LNCAP (cell line): ENCODE results near the gene ANGPTL8.

Source experiments
- TF ChIP-seq, protein P1 (sequence below): fragments of 450-650 bp; IDR thresholded peaks from 2 replicates; pipeline ENCODE4 v1.5.1; 2017; ENCODE audit warnings: mild to moderate bottlenecking

Gene ANGPTL8

DNA sequence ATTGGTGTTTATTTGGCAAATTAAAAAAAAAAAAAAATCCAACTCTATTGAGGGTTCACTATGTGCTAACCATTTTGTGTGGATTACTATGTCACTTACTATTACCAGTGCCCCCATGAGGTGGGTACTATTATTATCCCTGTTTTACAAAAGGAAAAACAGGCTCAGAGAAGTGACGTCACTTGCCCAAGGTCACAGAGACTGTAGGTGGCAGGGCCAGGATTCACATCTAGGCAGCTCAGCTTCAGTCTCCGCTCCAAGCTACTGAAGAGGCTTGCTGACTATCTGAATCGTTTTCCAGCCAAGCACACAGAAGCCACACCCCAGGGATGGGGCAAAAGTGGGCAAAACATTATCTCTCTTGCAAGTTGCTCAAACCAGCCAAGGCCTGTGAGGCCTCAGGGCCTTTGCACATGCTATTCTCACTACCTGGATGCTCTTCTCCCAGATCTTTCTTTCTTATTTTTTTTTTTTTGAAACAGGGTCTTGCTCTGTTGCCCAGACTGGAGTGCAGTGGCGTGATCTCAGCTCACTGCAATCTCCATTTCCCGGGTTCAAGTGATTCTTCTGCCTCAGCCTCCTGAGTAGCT is 4.8 kb upstream of the ANGPTL8 start:
- TF ChIP-seq, protein P1, sequence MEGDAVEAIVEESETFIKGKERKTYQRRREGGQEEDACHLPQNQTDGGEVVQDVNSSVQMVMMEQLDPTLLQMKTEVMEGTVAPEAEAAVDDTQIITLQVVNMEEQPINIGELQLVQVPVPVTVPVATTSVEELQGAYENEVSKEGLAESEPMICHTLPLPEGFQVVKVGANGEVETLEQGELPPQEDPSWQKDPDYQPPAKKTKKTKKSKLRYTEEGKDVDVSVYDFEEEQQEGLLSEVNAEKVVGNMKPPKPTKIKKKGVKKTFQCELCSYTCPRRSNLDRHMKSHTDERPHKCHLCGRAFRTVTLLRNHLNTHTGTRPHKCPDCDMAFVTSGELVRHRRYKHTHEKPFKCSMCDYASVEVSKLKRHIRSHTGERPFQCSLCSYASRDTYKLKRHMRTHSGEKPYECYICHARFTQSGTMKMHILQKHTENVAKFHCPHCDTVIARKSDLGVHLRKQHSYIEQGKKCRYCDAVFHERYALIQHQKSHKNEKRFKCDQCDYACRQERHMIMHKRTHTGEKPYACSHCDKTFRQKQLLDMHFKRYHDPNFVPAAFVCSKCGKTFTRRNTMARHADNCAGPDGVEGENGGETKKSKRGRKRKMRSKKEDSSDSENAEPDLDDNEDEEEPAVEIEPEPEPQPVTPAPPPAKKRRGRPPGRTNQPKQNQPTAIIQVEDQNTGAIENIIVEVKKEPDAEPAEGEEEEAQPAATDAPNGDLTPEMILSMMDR: no peak

DNA sequence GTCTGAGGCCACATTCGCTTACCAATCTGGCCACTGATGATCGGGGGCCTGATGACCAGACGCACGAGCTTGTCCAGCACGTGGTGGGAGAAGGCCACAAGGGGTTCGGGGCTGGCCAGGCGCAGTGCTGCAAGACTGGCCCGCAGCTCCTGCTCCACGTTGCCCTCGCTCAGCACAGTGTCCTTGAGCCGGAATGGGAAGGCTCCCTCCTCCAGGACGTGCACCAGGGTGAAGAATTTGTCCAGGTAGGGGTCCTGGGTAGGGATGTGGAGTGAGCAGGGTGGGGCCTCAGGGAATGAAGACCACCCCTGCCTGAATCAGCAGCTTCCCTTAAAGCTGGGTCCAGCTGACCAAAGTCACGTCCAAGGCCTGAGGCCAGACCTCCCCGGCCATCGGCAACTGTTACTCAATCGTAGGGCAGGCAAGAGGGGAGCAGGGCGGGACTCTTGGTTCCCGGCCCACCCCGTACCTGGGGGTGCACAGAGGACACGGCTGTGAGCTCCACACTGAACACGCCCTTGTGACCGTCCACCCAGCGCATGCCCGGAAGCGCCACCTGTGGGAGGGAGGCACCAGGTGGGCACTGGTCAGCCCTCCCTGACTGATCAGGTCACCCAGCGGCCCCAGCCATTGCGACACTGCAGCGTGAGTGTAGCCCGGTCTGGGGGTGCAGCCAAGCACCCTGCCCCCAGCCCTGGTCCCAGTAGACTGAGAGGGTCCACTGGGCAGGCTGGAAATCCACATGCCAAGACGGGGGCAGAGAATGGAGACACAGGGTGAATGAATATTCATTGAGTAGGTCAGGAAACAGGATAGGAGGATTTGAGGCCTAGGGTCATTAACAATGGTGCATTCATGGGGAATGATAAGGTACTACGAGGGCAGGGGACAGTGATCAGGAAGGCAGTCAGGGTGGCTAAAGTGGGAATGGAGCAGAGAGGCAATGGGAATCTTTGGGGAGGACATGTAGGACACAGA is 2.8 kb upstream of the ANGPTL8 start:
- TF ChIP-seq, protein P1: no peak

DNA sequence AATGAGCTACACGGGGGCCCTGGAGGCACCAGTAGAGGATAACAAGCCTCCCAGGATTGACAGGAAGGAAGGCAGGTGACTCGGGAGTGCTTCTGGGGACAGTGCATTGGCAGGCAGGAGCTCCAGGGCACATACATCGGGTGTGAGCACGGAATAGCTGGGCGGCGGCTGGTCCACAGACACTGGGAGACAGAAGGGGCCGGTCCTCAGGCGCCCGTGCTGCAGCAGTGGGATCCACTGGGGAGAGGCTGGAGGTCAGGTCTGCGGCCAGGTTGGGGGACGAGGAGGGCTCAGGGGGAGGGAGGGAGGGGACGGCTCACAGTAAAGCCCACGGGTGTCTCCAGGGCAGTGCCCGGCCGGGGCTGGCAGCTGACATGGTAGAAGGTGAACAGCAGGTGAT is 2.1 kb upstream of the ANGPTL8 start:
- TF ChIP-seq, protein P1: no peak

DNA sequence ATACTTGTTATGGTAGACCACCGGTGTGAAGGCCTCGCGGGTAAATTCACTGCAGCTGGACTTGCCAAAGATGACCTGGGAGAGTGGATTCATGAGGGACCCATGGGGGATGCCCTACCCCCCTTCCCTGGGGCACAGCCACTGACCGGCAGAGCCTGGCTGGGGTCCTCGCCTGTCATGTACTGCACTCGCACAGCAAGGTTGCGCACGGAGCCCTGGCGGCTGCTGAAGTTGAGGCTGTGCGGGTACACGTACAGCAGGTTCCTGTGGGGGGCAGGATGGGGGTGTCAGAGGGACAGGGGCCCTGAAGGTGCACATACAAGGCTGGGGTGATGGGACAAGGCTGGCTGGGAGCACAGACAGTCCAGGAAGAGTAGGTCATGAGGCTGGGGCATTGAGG is 1.4 kb upstream of the ANGPTL8 start:
- TF ChIP-seq, protein P1: no peak

DNA sequence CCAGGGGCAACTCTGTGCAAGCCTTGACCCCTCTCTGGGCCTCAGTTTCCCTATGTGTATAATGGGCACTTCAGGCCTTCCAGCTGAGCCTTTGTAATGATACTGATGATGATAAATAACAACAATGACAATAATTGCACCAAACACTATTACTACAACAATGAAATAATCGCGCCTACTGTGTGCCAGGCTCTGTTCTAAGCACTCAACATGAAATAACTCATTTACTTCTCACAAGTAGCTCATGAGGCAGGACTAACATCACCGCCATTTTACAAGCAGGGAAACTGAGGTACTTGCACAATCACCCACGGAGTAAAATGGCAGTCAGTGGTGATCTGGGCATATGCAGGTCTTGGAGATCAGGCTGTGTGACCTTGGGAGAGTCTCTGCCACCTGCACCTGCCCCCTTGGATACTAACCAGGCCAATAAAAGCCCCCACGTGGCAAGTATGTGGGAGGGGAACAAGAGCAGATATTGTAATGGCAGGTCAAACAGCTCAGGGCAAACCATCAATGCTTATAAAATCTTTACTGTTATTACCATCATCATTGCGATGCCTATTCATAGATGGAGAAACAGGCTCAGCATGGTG is 540 bp upstream of the ANGPTL8 start:
- TF ChIP-seq, protein P1: no peak

DNA sequence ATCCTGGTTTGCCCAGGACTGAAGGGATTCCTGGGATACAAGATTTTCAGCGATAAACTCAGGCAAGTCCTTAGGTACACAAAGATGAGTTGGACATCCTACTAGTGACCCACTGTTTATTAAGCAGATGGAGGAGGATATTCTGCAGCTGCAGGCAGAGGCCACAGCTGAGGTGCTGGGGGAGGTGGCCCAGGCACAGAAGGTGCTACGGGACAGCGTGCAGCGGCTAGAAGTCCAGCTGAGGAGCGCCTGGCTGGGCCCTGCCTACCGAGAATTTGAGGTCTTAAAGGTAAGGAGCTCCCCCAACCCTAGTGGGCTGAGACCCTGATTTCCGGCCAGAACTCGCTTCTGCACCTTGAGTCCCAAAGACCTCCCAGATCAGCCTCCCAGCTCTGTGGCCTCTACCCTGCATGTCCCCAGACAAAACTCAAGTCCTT is 607 bp downstream of the ANGPTL8 start:
- TF ChIP-seq, protein P1: no peak

DNA sequence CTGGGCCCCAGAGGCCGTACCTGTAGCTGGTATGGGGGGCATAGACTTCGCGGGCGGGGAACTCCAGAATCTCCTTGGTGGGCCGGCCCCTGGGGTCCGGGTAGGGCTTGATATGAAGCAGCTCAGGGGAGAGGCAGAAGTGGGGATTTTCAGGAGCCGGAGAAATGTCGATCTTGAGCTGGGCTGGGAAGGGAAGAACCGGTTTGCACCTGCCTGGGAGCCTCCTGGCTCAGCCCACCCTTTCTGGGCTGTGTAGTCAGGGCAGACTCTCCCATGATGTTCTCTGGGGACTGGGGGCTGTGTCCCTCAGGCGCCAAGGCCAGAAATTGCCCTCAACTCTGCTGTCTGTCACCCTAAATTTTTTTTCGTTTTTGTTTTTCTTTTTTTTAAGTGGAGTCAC is 2.6 kb downstream of the ANGPTL8 start:
- TF ChIP-seq, protein P1: no peak
